Activated CD8-positive, alpha-beta T cell treated with anti-CD3 and anti-CD28 coated beads, Interleukin-2, amount 10 ng/mL, durations not matched to agents 7 days and 5 days (primary cell): ENCODE measurements around the gene ATP2C1. TPM values are rescaled to one million over a fixed set of nuclear protein-coding genes. Genes with fewer than 3 reads are reported as not detected.
"Not testable (repeated sequence)": the region's sequence is repeated elsewhere in the genome, so short reads cannot be mapped to it uniquely, and the experiment has no call there.

ENCODE experiments used
- ATAC-seq: fragments of 150-1000 bp; cut with Tn5 transposase; one replicate; pipeline ENCODE4 v1.10.0; 2021; ENCODE audit warnings: moderate library complexity
- CTCF ChIA-PET: fragments of 350-600 bp; sonication (Branson Sonifier 250); formaldehyde crosslinking; loops from one replicate; lab custom pipeline; 2021; ENCODE audit warnings: antibody characterized with exemption; lab: Charles Lee
- POLR2A ChIA-PET: fragments of 350-600 bp; sonication (Branson Sonifier 250); formaldehyde crosslinking; loops from one replicate; lab custom pipeline; 2021; ENCODE audit warnings: antibody characterized with exemption; lab: Charles Lee
- DNase-seq: peaks from one replicate; pipeline ENCODE4 v3.0.0-alpha.2; 2020
- H3K27ac Mint-ChIP-seq: one replicate; pipeline ENCODE4 v1.8.0; 2021; ENCODE audit warnings: mild to moderate bottlenecking, mixed read lengths
- H3K27me3 Mint-ChIP-seq: one replicate; pipeline ENCODE4 v1.8.0; 2021; ENCODE audit warnings: low read depth, mixed read lengths
- H3K36me3 Mint-ChIP-seq: one replicate; pipeline ENCODE4 v1.8.0; 2021; ENCODE audit warnings: low read depth, mixed read lengths
- H3K4me1 Mint-ChIP-seq: one replicate; pipeline ENCODE4 v1.8.0; 2021; ENCODE audit warnings: low read depth, mixed read lengths
- H3K4me3 Mint-ChIP-seq: one replicate; pipeline ENCODE4 v1.8.0; 2021; ENCODE audit warnings: mild to moderate bottlenecking, mixed read lengths
- H3K9me3 Mint-ChIP-seq: one replicate; pipeline ENCODE4 v1.8.0; 2022; ENCODE audit warnings: mixed read lengths; ENCODE audit not compliant: insufficient read depth
- total RNA-seq, 2 experiments: library from RNA; stranded (reverse); gene quantifications; one replicate each; pipeline ENCODE4 v1.2.3, GENCODE V29; 2021

Gene ATP2C1
- total RNA-seq, 2 experiments from 2014 or later, result 45.5 to 52.7 TPM

DNA sequence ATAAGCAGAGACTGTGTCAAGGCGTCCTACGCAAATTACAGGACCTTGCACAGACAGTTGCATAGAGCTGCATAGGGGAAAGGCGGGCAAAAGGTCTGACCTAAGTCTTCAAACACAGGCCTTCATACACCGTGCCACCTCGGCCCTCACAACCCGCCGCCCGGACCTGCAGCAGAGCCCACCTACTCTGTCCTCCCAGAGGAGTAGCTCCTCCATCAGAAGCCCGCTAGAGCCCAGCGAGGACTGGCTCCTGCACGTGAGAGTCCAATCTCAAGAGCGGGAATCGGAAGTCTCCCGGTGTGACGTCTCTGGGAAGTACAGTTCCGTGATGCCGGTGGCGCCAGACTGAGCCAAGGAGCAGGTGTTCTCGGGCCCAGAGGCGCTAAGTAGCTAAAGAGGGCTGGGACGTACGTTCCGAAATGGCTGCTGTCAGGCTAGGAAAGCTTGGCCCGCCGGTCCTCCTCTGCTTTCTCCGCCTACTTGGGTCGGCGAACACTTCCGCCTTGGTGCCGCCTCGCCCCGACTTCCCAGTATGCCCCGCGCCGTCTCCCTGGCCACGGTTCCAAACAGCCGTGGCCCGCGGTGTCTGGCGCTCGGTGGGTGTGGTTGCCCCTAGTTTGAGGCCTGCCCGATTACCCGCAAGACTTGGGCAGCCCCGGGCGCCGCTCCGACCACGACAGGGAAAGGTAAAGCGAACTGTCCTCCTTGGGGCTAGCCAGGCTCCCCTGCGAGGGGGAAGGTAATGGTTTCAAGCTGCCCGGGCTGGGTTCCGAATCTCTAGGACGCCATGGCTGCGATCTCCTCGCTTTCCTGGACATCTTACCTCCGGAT, 132.7 kb downstream of the ATP2C1 start, which contains the start of the genes ASTE1 and NEK11:
Gene ASTE1 (minus strand): TSS at position 505 of the 831 bp plus-strand sequence. CDS start 1,519 bp downstream, outside the sequence.
Gene NEK11 (plus strand): TSS at position 557 of the 831 bp plus-strand sequence. CDS start 2,832 bp downstream, outside the sequence.
- Mint-ChIP-seq H3K9me3 (no peaks in the 10 kb centered on the region), H3K4me1 (peaks cover 41% of the 10 kb centered on the region), H3K27me3 (no peaks in the 10 kb centered on the region), H3K27ac (peak within 1 kb of the TSS; percentile 96), H3K4me3 (peak within 1 kb of the TSS; percentile 82), H3K36me3 (peaks cover 28% of the 10 kb centered on the region)
- DNase-seq, result peak; percentile 94
- ATAC-seq, result peak; percentile 97
- ChIA-PET POLR2A (interaction anchor here (0.7 to 4.3 kb wide), 14 partner anchors 9 to 1524 kb away, joined by 3 to 25 read pairs (median 4); partner anchors contain the start of genes ATP2C1 and DNAJC13), CTCF (interaction anchor here (0.8 to 3.5 kb wide), 9 partner anchors 10 to 521 kb away, joined by 3 to 26 read pairs (median 4); partner anchors contain the start of gene ATP2C1)

GRCh38 chr3:131028844-131029243, 135.0 kb downstream of the ATP2C1 start:
- ATAC-seq (no peak), DNase-seq (no peak)
- Mint-ChIP-seq H3K36me3 (peaks cover 17% of the 10 kb centered on the region), H3K27ac (no peak overlapping the region), H3K9me3 (no peaks in the 10 kb centered on the region), H3K27me3 (no peaks in the 10 kb centered on the region), H3K4me3 (no peak overlapping the region), H3K4me1 (peaks cover 28% of the 10 kb centered on the region)
- ChIA-PET CTCF (interaction anchor here (0.7 kb wide), 1 partner anchor 137 kb away, joined by 3 read pairs; no protein-coding TSS in a partner anchor), POLR2A (interaction anchor here (0.7 kb wide), 1 partner anchor 135 kb away, joined by 3 read pairs; the partner anchor contains the start of gene ATP2C1)

GRCh38 chr3:131031660-131032059, 137.8 kb downstream of the ATP2C1 start:
- Mint-ChIP-seq H3K36me3 (no peaks in the 10 kb centered on the region), H3K4me1 (peaks cover 7% of the 10 kb centered on the region), H3K27ac (no peak overlapping the region), H3K4me3 (no peak overlapping the region), H3K9me3 (no peaks in the 10 kb centered on the region), H3K27me3 (no peaks in the 10 kb centered on the region)
- POLR2A ChIA-PET, result no interaction called here
- DNase-seq (no peak), ATAC-seq (no peak)
- CTCF ChIA-PET, result interaction anchor here (1.5 to 2.1 kb wide), 2 partner anchors 12 to 15 kb away, joined by 3 to 9 read pairs; no protein-coding TSS in a partner anchor

DNA sequence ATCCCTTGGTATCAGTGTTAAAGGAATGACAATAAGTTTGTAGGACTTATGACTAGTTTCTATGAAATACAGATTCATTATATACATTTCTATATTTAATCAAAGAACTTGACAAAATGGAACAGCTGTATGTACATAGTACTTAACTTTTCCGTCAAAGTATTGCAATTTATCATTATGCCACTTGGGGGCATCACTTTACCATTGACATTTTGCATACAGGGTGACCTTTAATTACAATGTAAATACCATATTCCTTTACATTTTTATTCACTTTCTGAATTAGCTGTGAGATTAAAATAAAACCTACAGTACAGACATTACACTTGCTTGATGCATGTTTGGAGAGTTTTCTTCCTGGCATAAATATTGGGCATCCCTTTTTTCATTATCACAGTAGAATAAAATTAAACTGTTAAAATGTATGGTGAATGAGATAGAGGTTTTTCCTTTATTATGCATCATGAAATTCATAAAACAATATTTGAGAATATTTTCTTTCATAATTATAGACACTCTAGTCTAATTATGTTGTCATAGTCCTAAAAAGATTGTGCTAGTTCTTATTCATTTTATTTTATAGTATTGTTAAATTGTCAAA, 139.7 kb downstream of the ATP2C1 start:
- ChIA-PET CTCF (interaction anchor here (0.6 to 2.3 kb wide), 15 partner anchors 8 to 762 kb away, joined by 3 to 11 read pairs (median 5); partner anchors contain the start of gene NUDT16), POLR2A (no interaction called here)
- DNase-seq (peak; percentile 54), ATAC-seq (peak; percentile 72)
- Mint-ChIP-seq H3K27me3 (no peaks in the 10 kb centered on the region), H3K27ac (no peak overlapping the region), H3K9me3 (no peaks in the 10 kb centered on the region), H3K36me3 (no peaks in the 10 kb centered on the region), H3K4me1 (no peaks in the 10 kb centered on the region), H3K4me3 (no peak overlapping the region)

- ATAC-seq, result no peak
- H3K27me3 Mint-ChIP-seq, result no peaks in the 10 kb centered on the region
- POLR2A ChIA-PET, result interaction anchor here (1.9 kb wide), 1 partner anchor 10 kb away, joined by 7 read pairs; the partner anchor contains the start of genes ASTE1 and NEK11
Measured at GRCh38 chr3:131036200-131036816, 142.4 kb downstream of the ATP2C1 start.

DNA sequence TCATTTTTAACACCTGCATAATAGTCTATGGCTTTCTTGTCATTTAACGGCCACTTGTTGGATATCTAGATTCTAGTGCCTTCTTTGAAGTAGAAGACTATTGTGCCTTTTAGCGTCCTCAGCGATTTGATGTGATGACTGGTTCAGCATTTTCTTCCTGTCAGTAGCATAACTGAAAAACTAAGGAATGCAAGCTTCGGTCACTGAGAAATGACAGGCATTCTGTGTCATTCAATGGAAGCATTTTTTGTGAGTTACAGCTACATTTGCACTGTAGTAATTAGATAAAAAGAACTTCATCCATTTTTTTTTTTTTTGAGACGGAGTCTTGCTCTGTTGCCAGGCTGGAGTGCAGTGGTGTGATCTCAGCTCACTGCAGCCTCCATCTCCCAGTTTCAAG, 143.1 kb downstream of the ATP2C1 start:
- POLR2A ChIA-PET, result no interaction called here
- Mint-ChIP-seq H3K4me3 (no peak overlapping the region), H3K27me3 (no peaks in the 10 kb centered on the region), H3K4me1 (peaks cover 14% of the 10 kb centered on the region), H3K9me3 (no peaks in the 10 kb centered on the region), H3K27ac (no peak overlapping the region), H3K36me3 (peaks cover 2% of the 10 kb centered on the region)
- ATAC-seq, result no peak
- DNase-seq, result no peak
- CTCF ChIA-PET, result interaction anchor here (1.3 kb wide), 1 partner anchor 31 kb away, joined by 3 read pairs; no protein-coding TSS in a partner anchor

More at GRCh38 chr3:131036200-131036816, 142.4 kb downstream of the ATP2C1 start:
- CTCF ChIA-PET, result interaction anchor here (0.9 to 1.0 kb wide), 2 partner anchors 9 to 107 kb away, joined by 3 read pairs; no protein-coding TSS in a partner anchor
- Mint-ChIP-seq H3K36me3 (no peaks in the 10 kb centered on the region), H3K4me1 (peaks cover 7% of the 10 kb centered on the region), H3K9me3 (no peaks in the 10 kb centered on the region), H3K27ac (no peak overlapping the region), H3K4me3 (no peak overlapping the region)
- DNase-seq, result no peak

DNA sequence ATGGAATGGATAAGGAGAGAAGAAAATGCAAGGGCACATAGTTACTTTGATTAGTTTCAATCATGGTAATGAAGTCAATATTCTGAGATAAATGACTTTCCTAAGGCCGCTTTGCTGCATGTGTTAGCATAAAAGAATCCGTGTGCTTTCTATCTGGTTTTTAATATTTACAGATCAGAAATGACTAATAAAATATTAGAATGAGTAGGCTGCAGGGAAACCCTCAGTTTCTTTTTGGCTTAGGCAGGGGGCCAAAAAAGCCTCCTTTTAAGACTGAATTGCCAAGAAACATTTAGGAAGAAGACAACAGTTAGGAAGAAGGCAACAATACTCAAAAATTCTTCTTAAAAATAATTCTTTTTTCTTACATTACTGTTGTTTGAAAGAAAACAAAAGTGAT, 144.4 kb downstream of the ATP2C1 start:
- H3K4me3 Mint-ChIP-seq, result no peak overlapping the region
- CTCF ChIA-PET, result interaction anchor here (1.3 to 1.5 kb wide), 2 partner anchors 10 to 29 kb away, joined by 3 read pairs; no protein-coding TSS in a partner anchor
- H3K27me3 Mint-ChIP-seq, result no peaks in the 10 kb centered on the region
- H3K36me3 Mint-ChIP-seq, result peaks cover 8% of the 10 kb centered on the region
- H3K27ac Mint-ChIP-seq, result no peak overlapping the region
- peaks cover 26% of the 10 kb centered on the region for H3K4me1 Mint-ChIP-seq
- H3K9me3 Mint-ChIP-seq, result no peaks in the 10 kb centered on the region
- DNase-seq (no peak), ATAC-seq (no peak)
- POLR2A ChIA-PET, result no interaction called here

GRCh38 chr3:131042271-131042985, 148.5 kb downstream of the ATP2C1 start:
- not testable (repeated sequence) for H3K9me3 Mint-ChIP-seq
- ATAC-seq, result peak; percentile 71
- POLR2A ChIA-PET, result interaction anchor here (0.6 kb wide), 1 partner anchor 87 kb away, joined by 3 read pairs; no protein-coding TSS in a partner anchor
- H3K4me1 Mint-ChIP-seq, result peaks cover 36% of the 10 kb centered on the region
- H3K27me3 Mint-ChIP-seq, result peaks cover 10% of the 10 kb centered on the region
- DNase-seq, result peak; percentile 70
- peaks cover 24% of the 10 kb centered on the region for H3K36me3 Mint-ChIP-seq
- H3K4me3 Mint-ChIP-seq, result peak overlapping the region; percentile 30
- CTCF ChIA-PET, result interaction anchor here (1.5 to 2.1 kb wide), 2 partner anchors 10 to 993 kb away, joined by 3 to 10 read pairs; partner anchors contain the start of gene CPNE4
- H3K27ac Mint-ChIP-seq, result peak overlapping the region; percentile 76

- Mint-ChIP-seq H3K36me3 (peaks cover 24% of the 10 kb centered on the region), H3K27ac (peak overlapping the region; percentile 37), H3K9me3 (peaks cover 9% of the 10 kb centered on the region), H3K27me3 (peaks cover 10% of the 10 kb centered on the region), H3K4me3 (no peak overlapping the region), H3K4me1 (peaks cover 28% of the 10 kb centered on the region)
- ChIA-PET POLR2A (no interaction called here), CTCF (interaction anchor here (0.8 to 2.1 kb wide), 4 partner anchors 11 to 21 kb away, joined by 3 to 9 read pairs (median 5); partner anchors contain the start of genes ASTE1 and NEK11)
- no peak for ATAC-seq
- no peak for DNase-seq
Measured at GRCh38 chr3:131047582-131047981, 153.7 kb downstream of the ATP2C1 start.

DNA sequence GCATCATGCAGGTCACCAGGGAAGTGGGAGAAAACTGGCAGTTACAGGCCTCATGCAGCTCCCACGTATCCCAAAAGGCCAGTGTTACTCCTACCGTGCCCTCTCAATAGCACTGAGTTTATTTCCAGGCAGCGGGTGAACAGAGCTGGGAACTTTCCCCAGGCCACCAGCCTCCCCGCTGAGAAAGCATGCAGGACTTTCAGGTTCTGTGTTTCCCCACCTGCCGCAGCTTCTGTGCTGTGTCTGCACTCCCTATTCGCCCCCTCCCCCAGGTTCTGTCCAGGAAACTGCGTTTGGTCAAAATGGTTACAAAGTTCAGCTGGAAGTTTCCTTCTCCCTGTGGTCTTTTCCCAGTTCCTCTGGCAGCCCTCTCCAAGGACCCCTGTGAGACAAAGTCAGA, 154.1 kb downstream of the ATP2C1 start:
- DNase-seq (no peak), ATAC-seq (no peak)
- Mint-ChIP-seq H3K9me3 (peaks cover 9% of the 10 kb centered on the region), H3K4me3 (no peak overlapping the region), H3K27ac (peak overlapping the region; percentile 37), H3K36me3 (peaks cover 20% of the 10 kb centered on the region), H3K4me1 (peaks cover 24% of the 10 kb centered on the region), H3K27me3 (peaks cover 10% of the 10 kb centered on the region)
- POLR2A ChIA-PET, result no interaction called here
- CTCF ChIA-PET, result interaction anchor here (0.8 to 2.1 kb wide), 5 partner anchors 9 to 21 kb away, joined by 3 to 9 read pairs (median 4); partner anchors contain the start of genes ASTE1 and NEK11
